ENCODE data around the gene PDGFRB. TPM values are rescaled to one million over a fixed set of nuclear protein-coding genes. Genes with fewer than 3 reads are reported as not detected.

The PDGFRB gene
- total RNA-seq, 1 experiment from 2014 or later = 1.8 TPM

- DNase-seq (ENCODE audit: low read depth, low spot score) (no peak), ATAC-seq (no peak)
- no peaks in the 10 kb centered on the region for H3K27me3 ChIP-seq (ENCODE audit: control insufficient read depth, insufficient read depth, low read length)
- TF ChIP-seq POLR2AphosphoS5 (IDR thresholded peaks at IDR 0.05; ENCODE audit: low read depth, low read length) = no peak
- no peak for TF ChIP-seq REST (IDR thresholded peaks at IDR 0.05; ENCODE audit: insufficient read depth in 1 of 2, low read depth in 2 of 2, low read length in 1 of 2)
- no peak for TF ChIP-seq CTCF (IDR thresholded peaks at IDR 0.05)
- TF ChIP-seq SIN3A (IDR thresholded peaks at IDR 0.05; ENCODE audit: borderline replicate concordance, insufficient read depth, low read depth, low read length) = no peak
- no peak for TF ChIP-seq TCF7L2 (IDR thresholded peaks at IDR 0.05; ENCODE audit: low read depth, low read length)
- no peak overlapping the region for H3K4me3 ChIP-seq (ENCODE audit: low read depth in 2 of 2, low read length in 2 of 2)
- H3K4me1 ChIP-seq (ENCODE audit: control insufficient read depth, insufficient read depth, low read length) = no peaks in the 10 kb centered on the region
- in situ Hi-C loops (cut with HindIII; ENCODE audit: low pct_unique_long_range_greater_than_20kb, low sequenced_read_pairs) (no loop called here), intact Hi-C loops (cut with micrococcal nuclease; ENCODE audit: unreplicated experiment) (no loop called here)
- BruUV-seq (replicated peaks) = no TSS peak
- no peaks in the 10 kb centered on the region for H3K9me3 ChIP-seq (ENCODE audit: control insufficient read depth, insufficient read depth, low read depth, low read length)
- H3K27ac ChIP-seq (ENCODE audit: low read length) = no peak overlapping the region
- ChIA-PET CTCF (interaction anchor here (0.6 kb wide), 1 partner anchor 35 kb away, joined by 4 read pairs; no protein-coding TSS in a partner anchor), POLR2A (no interaction called here)
- no peaks in the 10 kb centered on the region for H3K36me3 ChIP-seq (ENCODE audit: control insufficient read depth, insufficient read depth, low read length)
Observed at GRCh38 chr5:150111122-150111521, 44.5 kb downstream of the PDGFRB start.

- in situ Hi-C loops (cut with HindIII; ENCODE audit: low pct_unique_long_range_greater_than_20kb, low sequenced_read_pairs) = no loop called here
- Histone ChIP-seq H3K9me3 (ENCODE audit: control insufficient read depth, insufficient read depth, low read depth, low read length) (no peaks in the 10 kb centered on the region), H3K27me3 (ENCODE audit: control insufficient read depth, insufficient read depth, low read length) (no peaks in the 10 kb centered on the region), H3K4me1 (ENCODE audit: control insufficient read depth, insufficient read depth, low read length) (no peaks in the 10 kb centered on the region), H3K36me3 (ENCODE audit: control insufficient read depth, insufficient read depth, low read length) (no peaks in the 10 kb centered on the region), H3K4me3 (ENCODE audit: low read depth in 2 of 2, low read length in 2 of 2) (no peak overlapping the region), H3K27ac (ENCODE audit: low read length) (no peak overlapping the region)
- DNase-seq (ENCODE audit: low read depth, low spot score) = no peak
- POLR2A ChIA-PET = no interaction called here
- intact Hi-C loops (cut with micrococcal nuclease; ENCODE audit: unreplicated experiment) = no loop called here
- CTCF ChIA-PET = no interaction called here
- TF ChIP-seq TCF7L2 (IDR thresholded peaks at IDR 0.05; ENCODE audit: low read depth, low read length) (no peak), POLR2AphosphoS5 (IDR thresholded peaks at IDR 0.05; ENCODE audit: low read depth, low read length) (no peak), REST (IDR thresholded peaks at IDR 0.05; ENCODE audit: insufficient read depth in 1 of 2, low read depth in 2 of 2, low read length in 1 of 2) (no peak), SIN3A (IDR thresholded peaks at IDR 0.05; ENCODE audit: borderline replicate concordance, insufficient read depth, low read depth, low read length) (no peak), CTCF (IDR thresholded peaks at IDR 0.05) (no peak)
- no TSS peak for BruUV-seq (replicated peaks)
- ATAC-seq = no peak
Observed at GRCh38 chr5:150109921-150110320, 45.7 kb downstream of the PDGFRB start.
